Keratinocyte (primary cell): Measurements from ENCODE around the gene PTPN14.

ENCODE experiments used
- CTCF ChIP-seq, 3 experiments: IDR thresholded peaks in 1 of 3; conservative IDR thresholded peaks in 1 of 3; optimal IDR thresholded peaks in 1 of 3; 2 replicates in 2 of 3; 3 replicates in 1 of 3; pipeline versions ENCODE3 to v1.5.1; 2011; ENCODE audit warnings: low read length in 3 of 3, mild to moderate bottlenecking in 3 of 3, moderate library complexity in 2 of 3, control low read depth in 1 of 3, inconsistent platforms in 1 of 3; ENCODE audit not compliant: insufficient read depth in 2 of 3; ENCODE audit errors: extremely low read depth in 1 of 3
- EZH2 ChIP-seq: IDR thresholded peaks from one replicate; pipeline ENCODE4 v1.6.1; 2012; ENCODE audit warnings: inconsistent platforms, mild to moderate bottlenecking, low read length, moderate library complexity

GRCh38 chr1:214301526-214301925 lies 249.9 kb downstream of the PTPN14 start:
- TF ChIP-seq CTCF (optimal IDR thresholded peaks at IDR 0.05 in 1 of 3, IDR thresholded peaks at IDR 0.05 in 1 of 3, conservative IDR thresholded peaks at IDR 0.05 in 1 of 3; ENCODE audit: extremely low read depth in 1 of 3, insufficient read depth in 2 of 3, low read length in 3 of 3) (no peak), EZH2 (no peak)
